ENCODE data around the gene SGTB. TPM values are rescaled to one million over a fixed set of nuclear protein-coding genes. Genes with fewer than 3 reads are reported as not detected.

Gene SGTB
- total and polyA plus RNA-seq, 2 of the 8 experiments (the other 6 are each of a cell fraction or from before 2014, with no cell fraction given): 2.2 to 18.7 TPM

- TF ChIP-seq USF2 (IDR thresholded peaks at IDR 0.05; ENCODE audit: low read length): no peak
- peak; percentile 87 for TF ChIP-seq POLR2AphosphoS5 (IDR thresholded peaks at IDR 0.05; ENCODE audit: low read depth, low read length)
- TF ChIP-seq BACH1 (IDR thresholded peaks at IDR 0.05; ENCODE audit: low read length): no peak
- TF ChIP-seq POU5F1 (IDR thresholded peaks at IDR 0.05; ENCODE audit: low read depth, low read length): no peak
- TF ChIP-seq GABPA (IDR thresholded peaks at IDR 0.05; ENCODE audit: borderline replicate concordance, insufficient read depth, low read length): no peak
- peak; percentile 9 to 27; a peak in 2 of 4 replicates for TF ChIP-seq RAD21 (IDR thresholded peaks at IDR 0.05 in 1 of 2, conservative IDR thresholded peaks at IDR 0.05 in 1 of 2; ENCODE audit: low read depth in 2 of 2, low read length in 2 of 2)
- TF ChIP-seq FOSL1 (IDR thresholded peaks at IDR 0.05; ENCODE audit: insufficient read depth, low read depth, low read length): no peak
- TF ChIP-seq NANOG (IDR thresholded peaks at IDR 0.05; ENCODE audit: insufficient read depth, low read depth, low read length, poor library complexity, severe bottlenecking): no peak
- TF ChIP-seq MAFK (IDR thresholded peaks at IDR 0.05; ENCODE audit: low read depth, low read length): no peak
- no peak; the same call in 1 of the 2 replicates for TF ChIP-seq E2F6 (IDR thresholded peaks at IDR 0.05)
- no peak for TF ChIP-seq SRF (IDR thresholded peaks at IDR 0.05; ENCODE audit: low read depth, low read length)
- TF ChIP-seq CREB1 (IDR thresholded peaks at IDR 0.05): peak; percentile 80
- TF ChIP-seq HDAC6 (IDR thresholded peaks at IDR 0.05; ENCODE audit: low read depth, low read length): no peak
- no peak for TF ChIP-seq TEAD4 (IDR thresholded peaks at IDR 0.05; ENCODE audit: low read depth, low read length)
- TF ChIP-seq CTBP2 (IDR thresholded peaks at IDR 0.05; ENCODE audit: borderline replicate concordance, insufficient read depth, insufficient read length, low read length): no peak
- TF ChIP-seq CHD1 (IDR thresholded peaks at IDR 0.05; ENCODE audit: low read depth, low read length): no peak
- TF ChIP-seq SIRT6 (IDR thresholded peaks at IDR 0.05; ENCODE audit: low read length): no peak
- no peak for TF ChIP-seq ATF3 (IDR thresholded peaks at IDR 0.05; ENCODE audit: insufficient read depth, low read depth, low read length)
- TF ChIP-seq PHF8 (conservative IDR thresholded peaks at IDR 0.05; ENCODE audit: low read depth, low read length): peak; percentile 54; the same call in 1 of the 2 replicates
- no peak for TF ChIP-seq ZNF274 (IDR thresholded peaks at IDR 0.05; ENCODE audit: borderline replicate concordance, extremely low read depth, low read length)
- no peak for TF ChIP-seq SP1 (IDR thresholded peaks at IDR 0.05; ENCODE audit: low read depth, low read length)
- TF ChIP-seq CBX8 (IDR thresholded peaks at IDR 0.05; ENCODE audit: borderline replicate concordance, low read depth, low read length): no peak
- TF ChIP-seq JUN (IDR thresholded peaks at IDR 0.05; ENCODE audit: low read depth, low read length): no peak
These were observed 97.8 kb downstream of the SGTB start, which contains the start of gene TRIM23 (continued) for GRCh38 chr5:65624025-65624570.
